Colonic mucosa (tissue), 4 donors: ENCODE measurements around the gene CASTOR1. TPM values are rescaled to one million over a fixed set of nuclear protein-coding genes. Genes with fewer than 3 reads are reported as not detected.

Source experiments
- DNase-seq: peaks from one replicate; pipeline ENCODE4 v3.0.0-alpha.2; 2020
- H3K27ac ChIP-seq: fragments of 200-600 bp; one replicate; pipeline ENCODE4 v1.8.0; 2021
- H3K27me3 ChIP-seq: fragments of 200-600 bp; one replicate; pipeline ENCODE4 v1.8.0; 2021
- H3K36me3 ChIP-seq: fragments of 200-600 bp; one replicate; pipeline ENCODE4 v1.8.0; 2021
- H3K4me1 ChIP-seq: fragments of 200-600 bp; one replicate; pipeline ENCODE4 v1.8.0; 2021; ENCODE audit warnings: mild to moderate bottlenecking
- H3K4me3 ChIP-seq: fragments of 200-600 bp; one replicate; pipeline ENCODE4 v1.8.0; 2021
- H3K9ac ChIP-seq, 2 donors: one replicate each; pipeline ENCODE4 v1.7.0; 2013; ENCODE audit warnings: control low read depth in 2 of 2, low read depth in 2 of 2, low read length in 2 of 2
- H3K9me3 ChIP-seq: fragments of 200-600 bp; one replicate; pipeline ENCODE4 v1.8.0; 2021
- CTCF ChIP-seq: fragments of 200-600 bp; IDR thresholded peaks from one replicate; pipeline ENCODE4 v1.8.0; 2022; ENCODE audit warnings: antibody characterized with exemption, mild to moderate bottlenecking
- intact Hi-C: fragments of 100-400 bp; cut with DNase I; formaldehyde crosslinking; loops from one replicate; pipeline ENCODE4 v1.14.1; 2022
- total RNA-seq, 2 donors: library from RNA; stranded (reverse); fragmentation: NEBNext Ultra II Directional in 1 of 2; extraction: Animal tissue kit (Norgen Biotek cat#: 25700) in 1 of 2; gene quantifications; one replicate each; pipeline ENCODE4 v1.2.1, GENCODE V29; 2021
- donor health status: healthy.
- donor health status: DM: no; HTN: no; CAD: no.
- donor health status: DM: no; HTN: no; CAD: no.

Gene CASTOR1
- total RNA-seq, 2 donors from 2014 or later: 4.5 to 5.0 TPM

- H3K4me1 ChIP-seq: peaks cover 5% of the 10 kb centered on the region
These were observed 28.2 kb downstream of the CASTOR1 start for GRCh38 chr22:30261134-30261533.

GRCh38 chr22:30260682-30261081, 28.6 kb downstream of the CASTOR1 start:
- H3K9me3 ChIP-seq: no peaks in the 10 kb centered on the region
- H3K27me3 ChIP-seq: no peaks in the 10 kb centered on the region
- no peak overlapping the region for H3K27ac ChIP-seq
- H3K36me3 ChIP-seq: no peaks in the 10 kb centered on the region
- H3K4me1 ChIP-seq: peaks cover 5% of the 10 kb centered on the region
- no peak for DNase-seq
- TF ChIP-seq CTCF: no peak
- H3K4me3 ChIP-seq: no peak overlapping the region
- no peak overlapping the region for H3K9ac ChIP-seq
- intact Hi-C loops: loop anchor here (5.0 to 10.0 kb wide), 2 partner anchors 127 to 224 kb away; partner anchors contain the start of gene RNF215

More at GRCh38 chr22:30261134-30261533, 28.2 kb downstream of the CASTOR1 start:
- Histone ChIP-seq H3K9ac (no peak overlapping the region), H3K36me3 (no peaks in the 10 kb centered on the region), H3K27ac (no peak overlapping the region), H3K27me3 (no peaks in the 10 kb centered on the region), H3K9me3 (no peaks in the 10 kb centered on the region), H3K4me3 (no peak overlapping the region)
- TF ChIP-seq CTCF: no peak
- DNase-seq: no peak
- intact Hi-C loops: loop anchor here (5.0 to 10.0 kb wide), 2 partner anchors 126 to 224 kb away; partner anchors contain the start of gene RNF215

GRCh38 chr22:30260276-30260675, 29.0 kb downstream of the CASTOR1 start:
- intact Hi-C loops: loop anchor here (5.0 to 10.0 kb wide), 2 partner anchors 127 to 225 kb away; partner anchors contain the start of gene RNF215
- Histone ChIP-seq H3K36me3 (no peaks in the 10 kb centered on the region), H3K9me3 (no peaks in the 10 kb centered on the region), H3K4me3 (no peak overlapping the region), H3K27me3 (no peaks in the 10 kb centered on the region), H3K27ac (no peak overlapping the region), H3K4me1 (peaks cover 5% of the 10 kb centered on the region), H3K9ac (no peak overlapping the region)
- no peak for TF ChIP-seq CTCF
- DNase-seq: no peak

GRCh38 chr22:30254314-30254713, 35.0 kb downstream of the CASTOR1 start:
- intact Hi-C loops: no loop called here
- Histone ChIP-seq H3K9ac (no peak overlapping the region), H3K4me3 (no peak overlapping the region), H3K9me3 (no peaks in the 10 kb centered on the region), H3K4me1 (peaks cover 18% of the 10 kb centered on the region), H3K27ac (no peak overlapping the region), H3K27me3 (no peaks in the 10 kb centered on the region), H3K36me3 (no peaks in the 10 kb centered on the region)
- no peak for TF ChIP-seq CTCF
- DNase-seq: no peak

GRCh38 chr22:30253205-30253852, 36.0 kb downstream of the CASTOR1 start:
- peaks cover 25% of the 10 kb centered on the region for H3K4me1 ChIP-seq
- H3K9me3 ChIP-seq: no peaks in the 10 kb centered on the region
- no peak overlapping the region for H3K4me3 ChIP-seq
- H3K36me3 ChIP-seq: no peaks in the 10 kb centered on the region
- H3K27me3 ChIP-seq: no peaks in the 10 kb centered on the region
- intact Hi-C loops: no loop called here
- peak; percentile 76 for DNase-seq
- H3K27ac ChIP-seq: peak overlapping the region; percentile 77
- no peak for TF ChIP-seq CTCF
- peak overlapping the region; percentile 1 to 70 for H3K9ac ChIP-seq
